ENCODE measurements around the gene LRRC27. TPM values are rescaled to one million over a fixed set of nuclear protein-coding genes. Genes with fewer than 3 reads are reported as not detected.

The LRRC27 gene
- total RNA-seq, 2 experiments from 2014 or later = 3.3 to 3.8 TPM

GRCh38 chr10:132408823-132409666 lies 77.1 kb downstream of the LRRC27 start:
- H3K4me1 Mint-ChIP-seq (ENCODE audit: low read depth) = peaks cover 14% of the 10 kb centered on the region
- H3K9me3 Mint-ChIP-seq (ENCODE audit: insufficient read depth) = no peaks in the 10 kb centered on the region
- ChIA-PET CTCF (interaction anchor here (0.7 to 1.3 kb wide), 2 partner anchors 11 to 21 kb away, joined by 4 read pairs; no protein-coding TSS in a partner anchor), POLR2A (no interaction called here)
- no peaks in the 10 kb centered on the region for H3K27me3 Mint-ChIP-seq (ENCODE audit: low read depth)
- H3K27ac Mint-ChIP-seq = no peak overlapping the region
- DNase-seq (no peak), ATAC-seq (no peak)
- H3K4me3 Mint-ChIP-seq = no peak overlapping the region
- H3K36me3 Mint-ChIP-seq (ENCODE audit: low read depth) = peaks cover 12% of the 10 kb centered on the region

GRCh38 chr10:132409667-132410028 lies 77.7 kb downstream of the LRRC27 start:
- POLR2A ChIA-PET = interaction anchor here (0.6 to 1.6 kb wide), 2 partner anchors 36 to 88 kb away, joined by 3 to 5 read pairs; no protein-coding TSS in a partner anchor
- CTCF ChIA-PET = interaction anchor here (1.3 kb wide), 1 partner anchor 12 kb away, joined by 4 read pairs; no protein-coding TSS in a partner anchor
- Mint-ChIP-seq H3K27ac (peak overlapping the region; percentile 49), H3K9me3 (ENCODE audit: insufficient read depth) (no peaks in the 10 kb centered on the region), H3K36me3 (ENCODE audit: low read depth) (peaks cover 11% of the 10 kb centered on the region), H3K27me3 (ENCODE audit: low read depth) (no peaks in the 10 kb centered on the region), H3K4me1 (ENCODE audit: low read depth) (peaks cover 14% of the 10 kb centered on the region), H3K4me3 (no peak overlapping the region)
- no peak for DNase-seq
- no peak for ATAC-seq

- peaks cover 12% of the 10 kb centered on the region for H3K36me3 Mint-ChIP-seq (ENCODE audit: low read depth)
- CTCF ChIA-PET = interaction anchor here (1.3 kb wide), 1 partner anchor 12 kb away, joined by 4 read pairs; no protein-coding TSS in a partner anchor
- POLR2A ChIA-PET = interaction anchor here (0.6 to 1.6 kb wide), 2 partner anchors 36 to 88 kb away, joined by 3 to 5 read pairs; no protein-coding TSS in a partner anchor
Measured at GRCh38 chr10:132410056-132410778, 78.2 kb downstream of the LRRC27 start.

GRCh38 chr10:132410779-132411532 lies 79.0 kb downstream of the LRRC27 start:
- ATAC-seq (no peak), DNase-seq (no peak)
- Mint-ChIP-seq H3K9me3 (ENCODE audit: insufficient read depth) (no peaks in the 10 kb centered on the region), H3K4me3 (no peak overlapping the region), H3K4me1 (ENCODE audit: low read depth) (peaks cover 14% of the 10 kb centered on the region), H3K27ac (no peak overlapping the region), H3K27me3 (ENCODE audit: low read depth) (no peaks in the 10 kb centered on the region), H3K36me3 (ENCODE audit: low read depth) (peaks cover 10% of the 10 kb centered on the region)
- POLR2A ChIA-PET = interaction anchor here (1.5 to 1.6 kb wide), 2 partner anchors 28 to 35 kb away, joined by 3 to 5 read pairs; no protein-coding TSS in a partner anchor
- CTCF ChIA-PET = interaction anchor here (1.3 to 1.5 kb wide), 2 partner anchors 13 to 36 kb away, joined by 4 read pairs; no protein-coding TSS in a partner anchor

More at GRCh38 chr10:132410056-132410778, 78.2 kb downstream of the LRRC27 start:
- no peaks in the 10 kb centered on the region for H3K9me3 Mint-ChIP-seq (ENCODE audit: insufficient read depth)
- H3K27ac Mint-ChIP-seq = no peak overlapping the region
- H3K4me1 Mint-ChIP-seq (ENCODE audit: low read depth) = peaks cover 14% of the 10 kb centered on the region
- no peak overlapping the region for H3K4me3 Mint-ChIP-seq
- no peak for DNase-seq
- ATAC-seq = no peak
- H3K27me3 Mint-ChIP-seq (ENCODE audit: low read depth) = no peaks in the 10 kb centered on the region

GRCh38 chr10:132411561-132412253 lies 79.7 kb downstream of the LRRC27 start:
- H3K27ac Mint-ChIP-seq = no peak overlapping the region
- H3K36me3 Mint-ChIP-seq (ENCODE audit: low read depth) = peaks cover 9% of the 10 kb centered on the region
- H3K4me3 Mint-ChIP-seq = no peak overlapping the region
- DNase-seq (no peak), ATAC-seq (no peak)
- ChIA-PET POLR2A (interaction anchor here (1.5 kb wide), 1 partner anchor 27 kb away, joined by 3 read pairs; no protein-coding TSS in a partner anchor), CTCF (interaction anchor here (1.5 kb wide), 1 partner anchor 35 kb away, joined by 4 read pairs; no protein-coding TSS in a partner anchor)
- no peaks in the 10 kb centered on the region for H3K9me3 Mint-ChIP-seq (ENCODE audit: insufficient read depth)
- H3K27me3 Mint-ChIP-seq (ENCODE audit: low read depth) = no peaks in the 10 kb centered on the region
- H3K4me1 Mint-ChIP-seq (ENCODE audit: low read depth) = peaks cover 14% of the 10 kb centered on the region

- H3K4me1 Mint-ChIP-seq (ENCODE audit: low read depth) = peaks cover 12% of the 10 kb centered on the region
- POLR2A ChIA-PET = interaction anchor here (1.5 kb wide), 1 partner anchor 26 kb away, joined by 3 read pairs; no protein-coding TSS in a partner anchor
- no peaks in the 10 kb centered on the region for H3K27me3 Mint-ChIP-seq (ENCODE audit: low read depth)
- no peak for DNase-seq
- H3K9me3 Mint-ChIP-seq (ENCODE audit: insufficient read depth) = no peaks in the 10 kb centered on the region
- no peak for ATAC-seq
- peaks cover 7% of the 10 kb centered on the region for H3K36me3 Mint-ChIP-seq (ENCODE audit: low read depth)
- CTCF ChIA-PET = interaction anchor here (1.5 kb wide), 1 partner anchor 35 kb away, joined by 4 read pairs; no protein-coding TSS in a partner anchor
- no peak overlapping the region for H3K4me3 Mint-ChIP-seq
- H3K27ac Mint-ChIP-seq = no peak overlapping the region
Measured at GRCh38 chr10:132412316-132413192, 80.6 kb downstream of the LRRC27 start.

GRCh38 chr10:132413226-132414205 lies 81.5 kb downstream of the LRRC27 start:
- CTCF ChIA-PET = no interaction called here
- DNase-seq (no peak), ATAC-seq (no peak)
- Mint-ChIP-seq H3K36me3 (ENCODE audit: low read depth) (peaks cover 4% of the 10 kb centered on the region), H3K4me1 (ENCODE audit: low read depth) (peaks cover 3% of the 10 kb centered on the region), H3K27ac (no peak overlapping the region), H3K9me3 (ENCODE audit: insufficient read depth) (no peaks in the 10 kb centered on the region), H3K27me3 (ENCODE audit: low read depth) (no peaks in the 10 kb centered on the region), H3K4me3 (no peak overlapping the region)
- POLR2A ChIA-PET = no interaction called here

GRCh38 chr10:132414402-132415016 lies 82.5 kb downstream of the LRRC27 start:
- Mint-ChIP-seq H3K4me3 (no peak overlapping the region), H3K27me3 (ENCODE audit: low read depth) (no peaks in the 10 kb centered on the region), H3K9me3 (ENCODE audit: insufficient read depth) (no peaks in the 10 kb centered on the region), H3K4me1 (ENCODE audit: low read depth) (peaks cover 6% of the 10 kb centered on the region), H3K27ac (no peak overlapping the region), H3K36me3 (ENCODE audit: low read depth) (peaks cover 4% of the 10 kb centered on the region)
- ChIA-PET CTCF (no interaction called here), POLR2A (no interaction called here)
- no peak for DNase-seq
- no peak for ATAC-seq

- Mint-ChIP-seq H3K27ac (peak overlapping the region; percentile 26), H3K27me3 (ENCODE audit: low read depth) (no peaks in the 10 kb centered on the region), H3K36me3 (ENCODE audit: low read depth) (peaks cover 4% of the 10 kb centered on the region), H3K9me3 (ENCODE audit: insufficient read depth) (no peaks in the 10 kb centered on the region), H3K4me3 (no peak overlapping the region), H3K4me1 (ENCODE audit: low read depth) (peaks cover 13% of the 10 kb centered on the region)
- DNase-seq = no peak
- ChIA-PET POLR2A (no interaction called here), CTCF (no interaction called here)
- ATAC-seq = no peak
Measured at GRCh38 chr10:132415255-132415654, 83.3 kb downstream of the LRRC27 start.
